Astrocyte (in vitro differentiated cells and primary cell): ENCODE data around the gene HAPLN3.

ENCODE experiments used
- CTCF ChIP-seq: IDR thresholded peaks from 2 replicates; pipeline ENCODE4 v1.5.1; 2011; ENCODE audit warnings: low read depth, mild to moderate bottlenecking, inconsistent platforms, low read length, moderate library complexity; ENCODE audit not compliant: insufficient read depth
- EZH2 ChIP-seq: IDR thresholded peaks from 2 replicates; pipeline ENCODE4 v1.6.1; 2012; ENCODE audit warnings: mild to moderate bottlenecking, low read length, inconsistent platforms; ENCODE audit not compliant: insufficient read depth

DNA sequence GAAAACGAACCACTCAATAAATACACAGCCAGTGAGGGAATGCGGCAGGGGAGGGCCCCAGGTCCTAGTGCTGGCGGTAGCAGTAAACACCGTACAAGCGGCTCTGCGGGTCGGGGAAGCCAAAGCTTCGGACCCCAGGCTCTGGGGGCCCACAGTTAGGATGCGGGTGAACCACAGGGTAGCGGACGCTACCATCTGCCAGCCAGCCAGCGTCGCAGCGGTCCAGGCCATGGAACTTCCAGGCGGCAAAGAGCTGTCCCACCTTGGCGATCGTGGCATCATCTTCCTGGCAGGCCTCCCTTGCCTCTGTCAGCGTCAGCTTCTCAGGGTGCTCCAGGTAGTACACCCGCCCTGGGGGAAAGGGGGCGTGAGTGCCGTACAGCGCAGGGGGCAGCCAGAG is 17.4 kb downstream of the HAPLN3 start:
- TF ChIP-seq CTCF (no peak), EZH2 (no peak)
